Urinary bladder (tissue), 4 donors: ENCODE data around the gene ZG16. TPM values are rescaled to one million over a fixed set of nuclear protein-coding genes. Genes with fewer than 3 reads are reported as not detected.
"Not testable (repeated sequence)": the region's sequence is repeated elsewhere in the genome, so short reads cannot be mapped to it uniquely, and the experiment has no call there.

Experiments used
- DNase-seq: peaks from one replicate; pipeline ENCODE4 v3.0.0-alpha.2; 2015; ENCODE audit errors: extremely low spot score
- H3K27ac ChIP-seq: one replicate; pipeline ENCODE4 v1.5.1; 2013; ENCODE audit warnings: low read depth, mild to moderate bottlenecking, moderate library complexity
- H3K36me3 ChIP-seq: one replicate; pipeline ENCODE4 v1.6.1; 2013; ENCODE audit warnings: mild to moderate bottlenecking, moderate library complexity; ENCODE audit not compliant: insufficient read depth
- H3K4me1 ChIP-seq: one replicate; pipeline ENCODE4 v1.6.1; 2013; ENCODE audit warnings: mild to moderate bottlenecking, moderate library complexity; ENCODE audit not compliant: insufficient read depth
- H3K4me3 ChIP-seq: one replicate; pipeline ENCODE4 v1.5.1; 2013; ENCODE audit warnings: low read depth, low read length
- WGBS: extraction: QIAGEN DNeasy Blood & Tissue Kit; methylation state at CpG from one replicate; pipeline ENCODE4 v1.1.7; 2013; 5-methylcytosine and 5-hydroxymethylcytosine counted together
- polyA plus RNA-seq: library from polyadenylated mRNA; stranded (reverse); fragments of 200-250 nt; gene quantifications from one replicate; pipeline ENCODE4 v1.2.3, GENCODE V29; 2013
- total RNA-seq: library from RNA; depleted of rRNA; stranded (reverse); fragments of >200 nt; gene quantifications from one replicate; pipeline ENCODE4 v1.2.3, GENCODE V29; 2014
- donor health status: healthy with polysubstance abuse.
- donor health status: healthy.

Gene ZG16
- total and polyA plus RNA-seq, 2 donors: not detected

GRCh38 chr16:29761882-29762281 lies 16.2 kb upstream of the ZG16 start:
- Histone ChIP-seq H3K4me3 (no peak overlapping the region), H3K4me1 (no peaks in the 10 kb centered on the region), H3K27ac (no peak overlapping the region), H3K36me3 (no peaks in the 10 kb centered on the region)
- WGBS: 75% methylated on average over 6 of the region's 6 CpGs
- no peak for DNase-seq

- H3K27ac ChIP-seq: no peak overlapping the region
- H3K36me3 ChIP-seq: no peaks in the 10 kb centered on the region
- no peak for DNase-seq
- whole genome bisulfite sequencing: 65% methylated on average over 6 of the region's 6 CpGs
- H3K4me1 ChIP-seq: no peaks in the 10 kb centered on the region
- H3K4me3 ChIP-seq: no peak overlapping the region
These were observed 14.7 kb upstream of the ZG16 start for GRCh38 chr16:29763326-29763725.

- no peak overlapping the region for H3K4me3 ChIP-seq
- no peaks in the 10 kb centered on the region for H3K36me3 ChIP-seq
- DNase-seq: no peak
- no peak overlapping the region for H3K27ac ChIP-seq
- 64% methylated on average over 15 of the region's 15 CpGs for WGBS
- H3K4me1 ChIP-seq: no peaks in the 10 kb centered on the region
These were observed 12.7 kb upstream of the ZG16 start for GRCh38 chr16:29765167-29766032.

- DNase-seq: no peak
- H3K4me3 ChIP-seq: no peak overlapping the region
- 93% methylated on average over 3 of the region's 3 CpGs for WGBS
- no peaks in the 10 kb centered on the region for H3K36me3 ChIP-seq
- no peaks in the 10 kb centered on the region for H3K4me1 ChIP-seq
- no peak overlapping the region for H3K27ac ChIP-seq
These were observed 11.5 kb upstream of the ZG16 start for GRCh38 chr16:29766571-29766970.

- no peak overlapping the region for H3K27ac ChIP-seq
- WGBS: 88% methylated on average over 3 of the region's 3 CpGs
- no peaks in the 10 kb centered on the region for H3K36me3 ChIP-seq
- DNase-seq: no peak
- no peaks in the 10 kb centered on the region for H3K4me1 ChIP-seq
- no peak overlapping the region for H3K4me3 ChIP-seq
These were observed 11.0 kb upstream of the ZG16 start for GRCh38 chr16:29767062-29767461.

- H3K4me3 ChIP-seq: no peak overlapping the region
- H3K4me1 ChIP-seq: no peaks in the 10 kb centered on the region
- H3K27ac ChIP-seq: no peak overlapping the region
- H3K36me3 ChIP-seq: no peaks in the 10 kb centered on the region
- DNase-seq: no peak
- WGBS: 83% methylated on average over 2 of the region's 2 CpGs
These were observed 8.5 kb upstream of the ZG16 start for GRCh38 chr16:29769507-29769906.

- no peak overlapping the region for H3K4me3 ChIP-seq
- H3K4me1 ChIP-seq: no peaks in the 10 kb centered on the region
- no peak overlapping the region for H3K27ac ChIP-seq
- no peaks in the 10 kb centered on the region for H3K36me3 ChIP-seq
- 71% methylated on average over 7 of the region's 7 CpGs for WGBS
- DNase-seq: no peak
These were observed 7.7 kb upstream of the ZG16 start for GRCh38 chr16:29770250-29770929.

- DNase-seq, H3K36me3 ChIP-seq, H3K4me1 ChIP-seq, H3K4me3 ChIP-seq, H3K27ac ChIP-seq: not testable (repeated sequence)
- WGBS: 86% methylated on average over 7 of the region's 7 CpGs
These were observed 5.7 kb upstream of the ZG16 start for GRCh38 chr16:29772330-29772729.

GRCh38 chr16:29774730-29775129 lies 3.3 kb upstream of the ZG16 start:
- no peak for DNase-seq
- Histone ChIP-seq H3K4me1 (no peaks in the 10 kb centered on the region), H3K4me3 (no peak overlapping the region), H3K36me3 (no peaks in the 10 kb centered on the region), H3K27ac (no peak overlapping the region)
- 86% methylated on average over 5 of the region's 5 CpGs for WGBS

- WGBS: 60% methylated on average over 4 of the region's 4 CpGs
- Histone ChIP-seq H3K4me1 (no peaks in the 10 kb centered on the region), H3K4me3 (no peak overlapping the region), H3K36me3 (no peaks in the 10 kb centered on the region), H3K27ac (no peak overlapping the region)
- DNase-seq: no peak
These were observed 2.2 kb upstream of the ZG16 start for GRCh38 chr16:29775742-29776408.

GRCh38 chr16:29779474-29779873 lies 1.4 kb downstream of the ZG16 start:
- Histone ChIP-seq H3K27ac (no peak overlapping the region), H3K4me1 (no peaks in the 10 kb centered on the region), H3K36me3 (no peaks in the 10 kb centered on the region), H3K4me3 (no peak overlapping the region)
- DNase-seq: no peak
- 68% methylated on average over 10 of the region's 10 CpGs for WGBS

- H3K4me1 ChIP-seq, DNase-seq, H3K27ac ChIP-seq, H3K36me3 ChIP-seq, H3K4me3 ChIP-seq: not testable (repeated sequence)
- 66% methylated on average over 13 of the region's 13 CpGs for WGBS
These were observed 5.3 kb downstream of the ZG16 start for GRCh38 chr16:29783094-29783953.

- 94% methylated on average over 2 of the region's 2 CpGs for WGBS
- Histone ChIP-seq H3K36me3 (no peaks in the 10 kb centered on the region), H3K4me1 (no peaks in the 10 kb centered on the region), H3K27ac (no peak overlapping the region), H3K4me3 (no peak overlapping the region)
- no peak for DNase-seq
These were observed 6.1 kb downstream of the ZG16 start for GRCh38 chr16:29784157-29784556.
